Prostate gland (tissue), 2 donors: ENCODE measurements around the gene PAPOLA.

Source experiments
- CTCF ChIP-seq, 4 experiments: fragments of 200-600 bp in 2 of 4; fragments of 450-650 bp in 2 of 4; sonication (generic) in 2 of 4; IDR thresholded peaks; 1 replicate in 3 of 4; 2 replicates in 1 of 4; pipeline ENCODE4 v1.5.1; 2016 to 2019; ENCODE audit warnings: antibody characterized with exemption in 4 of 4, mild to moderate bottlenecking in 2 of 4, moderate library complexity in 2 of 4
- POLR2A ChIP-seq: fragments of 450-650 bp; IDR thresholded peaks from one replicate; pipeline ENCODE4 v1.6.1; 2016; ENCODE audit warnings: antibody characterized with exemption, mild to moderate bottlenecking
- POLR2AphosphoS5 ChIP-seq: sonication (generic); formaldehyde crosslinking; IDR thresholded peaks from one replicate; pipeline ENCODE4 v1.6.1; 2017; ENCODE audit warnings: antibody characterized with exemption

GRCh38 chr14:96594961-96595360 is 92.8 kb downstream of the PAPOLA start:
- no peak for TF ChIP-seq CTCF (IDR thresholded peaks at IDR 0.05)
- TF ChIP-seq POLR2A = no peak
- no peak for TF ChIP-seq POLR2AphosphoS5
